ENCODE results near the gene MKX. TPM values are rescaled to one million over a fixed set of nuclear protein-coding genes. Genes with fewer than 3 reads are reported as not detected.

Gene MKX
- total RNA-seq, 6 donors from 2014 or later, result 0.30 to 4.1 (median 1.2) TPM; not detected in 1

DNA sequence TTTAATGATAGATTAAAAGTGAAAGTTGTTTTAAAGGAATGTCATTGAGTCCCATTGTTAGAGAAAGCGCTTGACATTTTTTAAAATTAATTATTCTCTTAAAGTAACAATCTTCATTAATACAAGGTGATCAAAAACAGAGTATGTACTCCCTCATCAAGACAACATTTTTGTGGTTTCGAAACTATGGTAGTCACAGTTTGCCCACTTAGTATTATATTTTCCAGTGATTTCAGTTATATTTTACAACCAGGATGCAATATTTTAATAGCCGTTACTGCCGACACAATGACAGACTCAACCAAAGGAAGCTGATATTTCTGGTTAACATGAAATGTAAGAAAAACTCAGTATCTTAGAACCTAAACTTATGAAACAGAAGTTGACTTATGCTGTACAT is 31.3 kb downstream of the MKX start:
- DNase-seq (no peak), ATAC-seq (ENCODE audit: low FRiP score in 2 of 2) (no peak)
- no peaks in the 10 kb centered on the region for H3K4me1 ChIP-seq
- H3K4me3 ChIP-seq, result no peak overlapping the region
- no peak overlapping the region for H3K27ac ChIP-seq
- no peaks in the 10 kb centered on the region for H3K27me3 ChIP-seq
- H3K36me3 ChIP-seq, result no peaks in the 10 kb centered on the region
- 68 to 82% methylated on average over 4 of the region's 4 CpGs for WGBS, 2 donors
- no peaks in the 10 kb centered on the region for H3K9me3 ChIP-seq
- no peak for TF ChIP-seq EP300 (IDR thresholded peaks at IDR 0.05)
- no peak for TF ChIP-seq POLR2A (IDR thresholded peaks at IDR 0.05)

DNA sequence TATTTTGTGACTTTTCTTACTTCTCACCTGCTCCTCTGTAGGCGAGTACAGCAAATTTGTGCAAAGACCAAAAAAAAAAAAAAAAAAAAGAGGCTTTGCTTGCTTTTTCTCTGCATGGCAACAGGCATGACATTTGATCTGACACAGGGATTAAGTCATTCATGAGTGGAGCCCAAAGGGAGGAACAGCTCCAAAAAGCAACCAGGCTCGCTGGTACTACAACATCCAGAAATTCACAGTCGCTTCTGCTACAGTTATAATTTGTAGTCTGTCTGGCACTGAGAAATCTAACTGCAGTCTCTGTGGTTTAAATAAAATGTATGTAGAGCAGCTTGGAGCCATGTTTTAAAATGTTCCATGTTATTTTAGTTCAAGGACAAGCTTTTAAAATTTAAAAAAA is 31.7 kb downstream of the MKX start:
- Histone ChIP-seq H3K4me3 (no peak overlapping the region), H3K27me3 (no peaks in the 10 kb centered on the region), H3K36me3 (no peaks in the 10 kb centered on the region), H3K9me3 (no peaks in the 10 kb centered on the region), H3K27ac (no peak overlapping the region), H3K4me1 (no peaks in the 10 kb centered on the region)
- ATAC-seq (ENCODE audit: low FRiP score in 2 of 2), result no peak
- DNase-seq, result no peak
- TF ChIP-seq, protein P1, sequence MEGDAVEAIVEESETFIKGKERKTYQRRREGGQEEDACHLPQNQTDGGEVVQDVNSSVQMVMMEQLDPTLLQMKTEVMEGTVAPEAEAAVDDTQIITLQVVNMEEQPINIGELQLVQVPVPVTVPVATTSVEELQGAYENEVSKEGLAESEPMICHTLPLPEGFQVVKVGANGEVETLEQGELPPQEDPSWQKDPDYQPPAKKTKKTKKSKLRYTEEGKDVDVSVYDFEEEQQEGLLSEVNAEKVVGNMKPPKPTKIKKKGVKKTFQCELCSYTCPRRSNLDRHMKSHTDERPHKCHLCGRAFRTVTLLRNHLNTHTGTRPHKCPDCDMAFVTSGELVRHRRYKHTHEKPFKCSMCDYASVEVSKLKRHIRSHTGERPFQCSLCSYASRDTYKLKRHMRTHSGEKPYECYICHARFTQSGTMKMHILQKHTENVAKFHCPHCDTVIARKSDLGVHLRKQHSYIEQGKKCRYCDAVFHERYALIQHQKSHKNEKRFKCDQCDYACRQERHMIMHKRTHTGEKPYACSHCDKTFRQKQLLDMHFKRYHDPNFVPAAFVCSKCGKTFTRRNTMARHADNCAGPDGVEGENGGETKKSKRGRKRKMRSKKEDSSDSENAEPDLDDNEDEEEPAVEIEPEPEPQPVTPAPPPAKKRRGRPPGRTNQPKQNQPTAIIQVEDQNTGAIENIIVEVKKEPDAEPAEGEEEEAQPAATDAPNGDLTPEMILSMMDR (IDR thresholded peaks at IDR 0.05), result no peak
- TF ChIP-seq POLR2AphosphoS5 (IDR thresholded peaks at IDR 0.05) (no peak), POLR2A (IDR thresholded peaks at IDR 0.05) (no peak), EP300 (IDR thresholded peaks at IDR 0.05) (no peak)
- WGBS, 2 donors, result 60% methylated on average over 3 of the region's 3 CpGs

DNA sequence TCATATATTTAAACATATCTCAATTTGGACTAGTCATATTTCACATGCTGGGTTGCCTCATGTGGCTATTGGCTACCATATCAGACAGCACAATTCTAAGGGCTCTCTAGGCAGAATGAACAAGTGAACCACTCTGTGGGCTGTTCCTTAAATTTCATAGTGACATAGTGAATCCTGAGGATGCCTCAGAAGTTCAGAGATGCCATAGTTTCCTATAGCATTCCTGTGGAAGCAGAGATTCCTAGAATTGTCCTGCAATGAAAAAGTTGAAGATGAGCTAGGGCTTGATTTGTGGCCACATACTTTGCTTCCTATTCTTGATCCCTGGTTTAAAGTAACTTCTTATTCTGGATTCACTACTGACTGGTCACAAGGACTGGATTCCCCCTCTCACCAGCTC is 35.6 kb downstream of the MKX start:
- no peak for ATAC-seq (ENCODE audit: low FRiP score in 2 of 2)
- Histone ChIP-seq H3K36me3 (no peaks in the 10 kb centered on the region), H3K9me3 (no peaks in the 10 kb centered on the region), H3K4me3 (no peak overlapping the region), H3K4me1 (no peaks in the 10 kb centered on the region), H3K27ac (no peak overlapping the region), H3K27me3 (no peaks in the 10 kb centered on the region)
- TF ChIP-seq POLR2AphosphoS5 (IDR thresholded peaks at IDR 0.05), result no peak
- no peak for TF ChIP-seq EP300 (IDR thresholded peaks at IDR 0.05)
- no peak for TF ChIP-seq POLR2A (IDR thresholded peaks at IDR 0.05)
- TF ChIP-seq, protein P1 (IDR thresholded peaks at IDR 0.05), result no peak
- DNase-seq, result no peak

DNA sequence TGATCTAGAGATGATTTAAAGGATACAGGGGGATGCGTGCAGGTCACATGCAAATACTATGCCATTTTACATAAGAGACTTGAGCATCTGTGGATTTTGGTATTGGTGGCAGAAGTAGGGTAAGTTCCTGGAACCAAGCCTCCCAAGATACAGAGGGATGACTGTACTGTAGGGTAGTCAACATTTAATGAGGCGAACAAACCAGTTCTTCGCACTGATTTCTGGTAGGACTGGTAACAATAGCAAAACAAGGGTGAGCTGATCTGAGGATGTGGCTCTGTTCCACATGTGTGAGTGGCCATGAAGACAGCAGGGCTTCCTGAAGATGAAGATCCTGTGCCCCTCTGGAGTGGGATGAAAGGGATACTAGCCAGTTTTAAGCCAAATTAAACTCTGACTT is 36.3 kb downstream of the MKX start:
- Histone ChIP-seq H3K4me1 (no peaks in the 10 kb centered on the region), H3K9me3 (no peaks in the 10 kb centered on the region), H3K36me3 (no peaks in the 10 kb centered on the region), H3K27ac (no peak overlapping the region), H3K4me3 (no peak overlapping the region), H3K27me3 (no peaks in the 10 kb centered on the region)
- ATAC-seq (ENCODE audit: low FRiP score in 2 of 2), result no peak
- 85 to 96% methylated on average over 3 of the region's 3 CpGs for WGBS, 2 donors
- TF ChIP-seq EP300 (IDR thresholded peaks at IDR 0.05) (no peak), POLR2A (IDR thresholded peaks at IDR 0.05) (no peak), POLR2AphosphoS5 (IDR thresholded peaks at IDR 0.05) (no peak)
- TF ChIP-seq, protein P1 (IDR thresholded peaks at IDR 0.05), result no peak
- DNase-seq, result no peak

DNA sequence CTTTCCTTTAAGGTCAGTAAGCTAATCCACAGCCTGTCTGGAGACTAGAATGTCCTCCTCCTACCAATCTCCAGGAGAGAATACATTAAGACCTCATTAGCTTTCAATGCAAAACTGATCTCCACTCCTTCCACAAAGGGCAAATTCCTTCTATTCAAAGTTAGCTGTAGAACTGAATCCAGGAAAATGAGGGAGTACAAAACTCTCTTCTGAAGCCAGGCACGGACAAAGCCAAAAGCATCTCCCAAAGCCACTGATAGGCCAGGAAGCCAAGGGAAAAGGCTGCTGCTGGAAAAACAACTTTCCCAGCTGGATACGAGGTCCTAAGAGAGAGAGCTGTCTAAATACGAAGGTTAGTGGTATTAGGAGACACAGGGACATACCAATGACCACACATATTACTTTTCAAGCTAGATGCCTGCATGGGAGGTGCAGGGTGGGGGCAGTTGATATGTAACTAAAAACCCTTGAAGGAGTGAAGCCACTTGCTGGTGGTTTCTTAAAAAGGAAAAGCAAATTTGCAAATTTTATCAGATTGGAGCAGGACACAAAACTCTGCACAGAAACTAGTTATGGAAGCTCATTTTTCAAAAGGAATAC is 43.6 kb downstream of the MKX start:
- no peak overlapping the region for H3K27ac ChIP-seq
- ATAC-seq (ENCODE audit: low FRiP score in 2 of 2), result no peak

More for the DNA sequence above, 43.6 kb downstream of the MKX start:
- no peak overlapping the region for H3K4me3 ChIP-seq
- DNase-seq, result no peak
- H3K27me3 ChIP-seq, result no peaks in the 10 kb centered on the region
- no peaks in the 10 kb centered on the region for H3K36me3 ChIP-seq
- H3K4me1 ChIP-seq, result no peaks in the 10 kb centered on the region
- TF ChIP-seq POLR2AphosphoS5 (IDR thresholded peaks at IDR 0.05) (no peak), POLR2A (IDR thresholded peaks at IDR 0.05) (no peak), EP300 (IDR thresholded peaks at IDR 0.05) (no peak)
- TF ChIP-seq, protein P1 (IDR thresholded peaks at IDR 0.05), result no peak
- H3K9me3 ChIP-seq, result no peaks in the 10 kb centered on the region
- 48 to 55% methylated on average over 3 of the region's 3 CpGs for WGBS, 2 donors

Data from upper lobe of left lung (tissue), 6 donors.